IMR-90 (cell line): ENCODE data around the gene PEX11G. TPM values are rescaled to one million over a fixed set of nuclear protein-coding genes. Genes with fewer than 3 reads are reported as not detected.

ENCODE experiments used
- ATAC-seq: fragments of 200-7000 bp; cut with Tn5 transposase; 2 replicates; pipeline ENCODE4 v1.9.1; 2020; ENCODE audit warnings: low read depth, mild to moderate bottlenecking, moderate library complexity
- BruUV-seq: library from RNA; stranded (reverse); fragments of 400-500 nt; replicated peaks from 2 replicates; lab custom pipeline; 2021; lab: Mats Ljungman, UMichigan
- CTCF ChIA-PET: fragments of 300-600 bp; formaldehyde crosslinking; extraction: SDS; loops from one replicate; lab custom pipeline; 2021; ENCODE audit warnings: antibody characterized with exemption; lab: Yijun Ruan, JAX
- POLR2A ChIA-PET: fragments of 300-600 bp; sonication (Branson Sonifier 250); formaldehyde crosslinking; loops from one replicate; lab custom pipeline; 2022; ENCODE audit warnings: antibody characterized with exemption; ENCODE audit not compliant: unreplicated experiment; lab: Charles Lee
- DNase-seq: peaks from one replicate; pipeline ENCODE4 v3.0.0; 2013
- H2AFZ ChIP-seq: replicated peaks from 2 replicates; pipeline ENCODE3; 2013; ENCODE audit warnings: low read length, mild to moderate bottlenecking; ENCODE audit not compliant: poor library complexity
- H2AK5ac ChIP-seq: 2 replicates; pipeline ENCODE4 v1.6.1; 2013; ENCODE audit warnings: low read depth, low read length, inconsistent platforms
- H2AK9ac ChIP-seq: replicated peaks from 2 replicates; pipeline ENCODE3; 2013; ENCODE audit warnings: mild to moderate bottlenecking, low read depth, low read length, moderate library complexity; ENCODE audit not compliant: poor library complexity
- H2BK120ac ChIP-seq: 2 replicates; pipeline ENCODE4 v1.6.1; 2013; ENCODE audit warnings: low read depth, low read length, inconsistent platforms
- H2BK15ac ChIP-seq: 3 replicates; pipeline ENCODE4 v1.6.1; 2013; ENCODE audit warnings: low read depth, low read length, inconsistent platforms
- H2BK20ac ChIP-seq: 2 replicates; pipeline ENCODE4 v1.6.1; 2013; ENCODE audit warnings: low read depth, mild to moderate bottlenecking, inconsistent platforms, low read length, moderate library complexity
- H2BK5ac ChIP-seq: 2 replicates; pipeline ENCODE4 v1.6.1; 2013; ENCODE audit warnings: mild to moderate bottlenecking, low read depth, low read length, inconsistent platforms; ENCODE audit not compliant: poor library complexity, severe bottlenecking
- H3K14ac ChIP-seq: replicated peaks from 2 replicates; pipeline ENCODE4 v1.6.1; 2013; ENCODE audit warnings: low read depth, low read length, inconsistent platforms
- H3K18ac ChIP-seq: 2 replicates; pipeline ENCODE4 v1.6.1; 2013; ENCODE audit warnings: low read depth, low read length, control low read depth
- H3K23ac ChIP-seq: 2 replicates; pipeline ENCODE4 v1.6.1; 2013; ENCODE audit warnings: low read depth, low read length, inconsistent platforms
- H3K27ac ChIP-seq: 2 replicates; pipeline ENCODE4 v1.5.1; 2013; ENCODE audit warnings: mild to moderate bottlenecking, control low read depth, low read length; ENCODE audit not compliant: insufficient read depth
- H3K27me3 ChIP-seq: 2 replicates; pipeline ENCODE4 v1.6.1; 2013; ENCODE audit warnings: low read length; ENCODE audit not compliant: control insufficient read depth, insufficient read depth
- H3K36me3 ChIP-seq: 2 replicates; pipeline ENCODE4 v1.6.1; 2013; ENCODE audit warnings: low read length, mixed read lengths; ENCODE audit not compliant: control insufficient read depth, insufficient read depth
- H3K4ac ChIP-seq: 2 replicates; pipeline ENCODE4 v1.6.1; 2013; ENCODE audit warnings: low read depth, low read length, inconsistent platforms
- H3K4me1 ChIP-seq: 2 replicates; pipeline ENCODE4 v1.6.1; 2013; ENCODE audit warnings: low read length, mixed read lengths; ENCODE audit not compliant: control insufficient read depth, insufficient read depth
- H3K4me2 ChIP-seq: 2 replicates; pipeline ENCODE4 v1.6.1; 2013; ENCODE audit warnings: low read depth, mild to moderate bottlenecking, control low read depth, low read length, moderate library complexity
- H3K4me3 ChIP-seq: 2 replicates; pipeline ENCODE4 v1.5.1; 2013; ENCODE audit warnings: low read depth, mild to moderate bottlenecking, control low read depth, low read length, moderate library complexity; ENCODE audit not compliant: insufficient read depth
- H3K56ac ChIP-seq: 2 replicates; pipeline ENCODE4 v1.6.1; 2013; ENCODE audit warnings: low read length, inconsistent platforms; ENCODE audit not compliant: insufficient read depth; ENCODE audit errors: extremely low read depth
- H3K79me1 ChIP-seq, 2 experiments: 2 replicates each; pipeline ENCODE4 v1.6.1; 2013; ENCODE audit warnings: low read length in 2 of 2, inconsistent platforms in 1 of 2, low read depth in 1 of 2
- H3K9ac ChIP-seq: 2 replicates; pipeline ENCODE4 v1.6.1; 2013; ENCODE audit warnings: low read depth, low read length, control low read depth
- H3K9me1 ChIP-seq: 2 replicates; pipeline ENCODE4 v1.6.1; 2013; ENCODE audit warnings: low read length, inconsistent platforms; ENCODE audit not compliant: insufficient read depth
- H3K9me3 ChIP-seq: 2 replicates; pipeline ENCODE4 v1.6.1; 2013; ENCODE audit warnings: low read length; ENCODE audit not compliant: control insufficient read depth, insufficient read depth
- H4K20me1 ChIP-seq: 2 replicates; pipeline ENCODE4 v1.6.1; 2013; ENCODE audit warnings: low read length, inconsistent platforms; ENCODE audit not compliant: insufficient read depth
- H4K5ac ChIP-seq: 2 replicates; pipeline ENCODE4 v1.6.1; 2013; ENCODE audit warnings: mild to moderate bottlenecking, low read depth, low read length, control low read depth
- H4K8ac ChIP-seq, 2 experiments: 2 replicates each; pipeline ENCODE4 v1.6.1; 2013; ENCODE audit warnings: low read depth in 2 of 2, low read length in 2 of 2, control low read depth in 1 of 2, inconsistent platforms in 1 of 2
- H4K91ac ChIP-seq: 2 replicates; pipeline ENCODE4 v1.6.1; 2013; ENCODE audit warnings: low read depth, low read length, inconsistent platforms; ENCODE audit not compliant: insufficient read depth
- CHD1 ChIP-seq: IDR thresholded peaks from 2 replicates; pipeline ENCODE4 v1.6.1; 2012; ENCODE audit warnings: low read depth, low read length, improper control_type of control experiment
- MAFK ChIP-seq: IDR thresholded peaks from 2 replicates; pipeline ENCODE4 v1.6.1; 2012; ENCODE audit warnings: low read depth, low read length, improper control_type of control experiment
- MXI1 ChIP-seq: IDR thresholded peaks from 2 replicates; pipeline ENCODE4 v1.6.1; 2012; ENCODE audit warnings: low read depth, mild to moderate bottlenecking, low read length, moderate library complexity, borderline replicate concordance
- NFE2L2 ChIP-seq: fragments of 150-350 bp; IDR thresholded peaks from 2 replicates; pipeline ENCODE4 v1.6.1; 2016; ENCODE audit warnings: low read depth, mild to moderate bottlenecking, low read length
- POLR2A ChIP-seq: IDR thresholded peaks from 2 replicates; pipeline ENCODE4 v1.6.1; 2012; ENCODE audit warnings: mild to moderate bottlenecking, low read depth, low read length
- RCOR1 ChIP-seq: IDR thresholded peaks from 2 replicates; pipeline ENCODE4 v1.6.1; 2012; ENCODE audit warnings: mild to moderate bottlenecking, low read length, improper control_type of control experiment; ENCODE audit not compliant: insufficient replicate concordance
- RFX5 ChIP-seq: IDR thresholded peaks from 2 replicates; pipeline ENCODE4 v1.8.0; 2012; ENCODE audit warnings: low read depth, mild to moderate bottlenecking, low read length, moderate library complexity
- WGBS, 2 experiments: methylation state at CpG; one replicate each; pipeline versions ENCODE4 v1.1.5 to v1.1.7; 2013; ENCODE audit warnings: missing lambda C conversion rate in 2 of 2; ENCODE audit not compliant: insufficient read length in 1 of 2; ENCODE audit errors: extremely low coverage in 2 of 2; 5-methylcytosine and 5-hydroxymethylcytosine counted together
- dilution Hi-C: fragments of 300-500 bp; cut with HindIII; formaldehyde crosslinking; loops from one replicate; pipeline ENCODE4 v1.14.3; 2018; ENCODE audit warnings: low sequenced_read_pairs; ENCODE audit not compliant: unreplicated experiment
- in situ Hi-C: fragments of 300-500 bp; cut with MboI; formaldehyde crosslinking; loops from 3 replicates; pipeline ENCODE4 v1.14.3; 2019; ENCODE audit warnings: low sequenced_read_pairs, inconsistent platforms, mixed read lengths
- intact Hi-C: fragments of 100-400 bp; cut with micrococcal nuclease; formaldehyde crosslinking; loops from 2 replicates; pipeline ENCODE4 v1.10.0; 2022
- polyA plus RNA-seq, 3 experiments: library from polyadenylated mRNA; depleted of rRNA; stranded (reverse); fragments of >200 nt; gene quantifications; 2 replicates each; pipeline ENCODE4 v1.2.3, GENCODE V29; 2012; ENCODE audit warnings: low replicate concordance in 1 of 3
- total RNA-seq: library from RNA; depleted of rRNA; stranded (reverse); fragments of >200 nt; gene quantifications from 2 replicates; pipeline ENCODE4 v1.2.3, GENCODE V29; 2012
- TF ChIP-seq, protein P1 (sequence below): fragments of 150-350 bp; IDR thresholded peaks from 2 replicates; pipeline ENCODE4 v1.6.1; 2017; ENCODE audit warnings: mild to moderate bottlenecking, antibody characterized with exemption, low read length, low read depth

The PEX11G gene
- total and polyA plus RNA-seq, 2 of the 4 experiments (the other 2 are of a cell fraction): 0.72 to 1.7 TPM

DNA sequence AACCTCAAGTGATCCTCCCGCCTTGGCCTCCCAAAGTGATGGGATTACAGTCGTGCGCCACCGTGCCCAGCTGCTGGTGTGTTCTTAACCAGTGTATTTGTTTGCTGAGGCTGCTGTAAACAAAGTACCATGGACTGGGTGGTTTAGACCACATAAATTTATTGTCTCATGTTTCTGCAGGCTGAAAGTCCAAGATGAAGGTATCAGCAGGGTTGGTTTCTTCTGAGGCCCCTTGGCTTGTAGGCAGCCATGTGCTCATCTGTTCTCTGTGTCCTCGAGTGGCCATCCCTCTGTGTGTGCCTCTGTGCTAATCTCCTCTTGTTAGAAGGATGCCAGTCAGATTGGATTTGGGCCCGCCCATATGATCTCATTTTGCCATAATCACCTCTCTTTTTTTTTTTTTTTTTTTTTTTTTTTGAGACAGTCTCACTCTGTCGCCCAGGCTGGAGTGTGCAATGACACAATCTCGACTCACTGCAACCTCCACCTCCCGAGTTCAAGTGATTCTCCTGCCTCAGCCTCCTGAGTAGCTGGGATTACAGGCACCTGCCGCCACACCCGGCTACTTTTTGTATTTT, 31.8 kb downstream of the PEX11G start:
- no peak overlapping the region for H2BK5ac ChIP-seq
- peaks cover 14 to 19% of the 10 kb centered on the region in 2 experiments for H3K79me1 ChIP-seq
- no peak overlapping the region for H2AK9ac ChIP-seq
- H2BK15ac ChIP-seq: no peak overlapping the region
- H3K56ac ChIP-seq: no peak overlapping the region
- peaks cover 55% of the 10 kb centered on the region for H3K36me3 ChIP-seq
- no peak overlapping the region for H3K14ac ChIP-seq
- H2BK120ac ChIP-seq: no peak overlapping the region
- DNase-seq: no peak
- intact Hi-C loops: no loop called here
- ChIA-PET CTCF (no interaction called here), POLR2A (no interaction called here)
- no peak overlapping the region for H3K18ac ChIP-seq
- no peak for ATAC-seq
- H4K20me1 ChIP-seq: no peaks in the 10 kb centered on the region
- H3K4ac ChIP-seq: no peak overlapping the region
- H3K4me1 ChIP-seq: no peaks in the 10 kb centered on the region
- in situ Hi-C loops: no loop called here
- H2AK5ac ChIP-seq: no peak overlapping the region
- no peak overlapping the region for H3K4me3 ChIP-seq
- WGBS, 2 experiments: no CpG with 5 or more reads among the region's 11 CpGs
- H3K23ac ChIP-seq: no peak overlapping the region
- BruUV-seq: no TSS peak
- H4K5ac ChIP-seq: no peak overlapping the region
- H2AFZ ChIP-seq: no peak overlapping the region
- no peak overlapping the region for H4K91ac ChIP-seq
- no peaks in the 10 kb centered on the region for H3K9me1 ChIP-seq
- H3K27me3 ChIP-seq: no peaks in the 10 kb centered on the region
- no peak overlapping the region for H2BK20ac ChIP-seq
- H4K8ac ChIP-seq: no peak overlapping the region
- no peak overlapping the region for H3K27ac ChIP-seq
- TF ChIP-seq MAFK: no peak
- TF ChIP-seq CHD1: no peak
- TF ChIP-seq, protein P1, sequence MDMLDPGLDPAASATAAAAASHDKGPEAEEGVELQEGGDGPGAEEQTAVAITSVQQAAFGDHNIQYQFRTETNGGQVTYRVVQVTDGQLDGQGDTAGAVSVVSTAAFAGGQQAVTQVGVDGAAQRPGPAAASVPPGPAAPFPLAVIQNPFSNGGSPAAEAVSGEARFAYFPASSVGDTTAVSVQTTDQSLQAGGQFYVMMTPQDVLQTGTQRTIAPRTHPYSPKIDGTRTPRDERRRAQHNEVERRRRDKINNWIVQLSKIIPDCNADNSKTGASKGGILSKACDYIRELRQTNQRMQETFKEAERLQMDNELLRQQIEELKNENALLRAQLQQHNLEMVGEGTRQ: no peak
- TF ChIP-seq NFE2L2: no peak
- no peak for TF ChIP-seq RFX5
- TF ChIP-seq RCOR1: no peak
- TF ChIP-seq MXI1: no peak
- no peak for TF ChIP-seq POLR2A
- H3K9me3 ChIP-seq: no peaks in the 10 kb centered on the region; the same call in 1 of the 2 replicates
- H3K4me2 ChIP-seq: no peak overlapping the region
- dilution Hi-C loops: no loop called here
- H3K9ac ChIP-seq: no peak overlapping the region
